Measurements from ENCODE around the gene MIEN1. TPM values are rescaled to one million over a fixed set of nuclear protein-coding genes. Genes with fewer than 3 reads are reported as not detected.
A peak's percentile ranks its signal among the peaks of the same experiment; 100 is the strongest.

The MIEN1 gene
- total and polyA plus RNA-seq, 2 of the 13 experiments (the other 11 are each of a cell fraction or from before 2014, with no cell fraction given): 40.6 to 56.6 TPM

DNA sequence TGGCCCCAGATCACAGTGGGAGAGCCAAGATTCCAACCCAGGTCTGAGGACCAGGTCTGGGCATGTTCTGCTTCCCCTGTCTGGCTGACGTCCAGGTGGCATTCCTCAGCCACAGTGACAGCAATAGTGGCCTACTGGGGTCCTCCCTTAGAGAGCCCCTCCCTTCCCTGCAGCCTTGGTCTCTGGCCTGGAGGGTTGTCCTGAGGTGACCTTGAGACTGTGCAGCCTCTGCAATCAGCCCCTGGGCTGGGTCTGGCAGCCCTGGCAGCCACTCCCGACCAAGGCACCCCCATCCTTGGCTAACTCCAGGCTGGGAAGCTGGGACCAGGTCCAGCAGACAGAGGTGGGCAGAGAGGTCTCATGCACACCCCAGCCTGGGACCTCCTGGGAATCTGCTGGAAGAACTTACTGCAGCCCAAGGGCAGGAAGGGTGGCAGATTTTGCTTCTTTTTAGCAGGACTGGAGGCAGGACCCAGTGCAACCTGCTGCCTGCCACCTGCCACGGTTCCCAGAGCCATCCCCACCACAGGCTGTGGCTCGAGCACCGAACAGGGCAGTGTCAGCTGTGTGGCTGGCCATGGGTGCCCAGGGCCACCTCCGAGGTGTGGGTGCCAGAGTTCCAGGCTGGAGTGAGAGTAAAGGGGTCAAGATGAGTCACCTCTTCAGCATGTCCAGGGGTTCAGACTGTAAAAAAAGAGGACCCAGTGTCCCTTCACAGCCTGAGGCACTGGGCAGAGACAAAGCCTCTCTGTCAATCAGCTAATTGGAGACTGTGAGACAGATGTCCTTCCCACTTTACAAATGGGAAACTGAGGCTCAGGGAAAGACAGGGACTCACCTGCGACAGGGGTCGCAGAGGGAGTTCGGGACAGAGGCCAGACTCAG, 20.0 kb upstream of the MIEN1 start (continued):
- TF ChIP-seq ZNF430 (CRISPR knock-in tag; IDR thresholded peaks at IDR 0.05) (0 out of 2 replicates have a peak, but pooled peaks have one; percentile 26), ZNF280D (CRISPR knock-in tag; IDR thresholded peaks at IDR 0.05) (0 out of 2 replicates have a peak, but pooled peaks have one; percentile 69), TEAD3 (CRISPR knock-in tag; optimal IDR thresholded peaks at IDR 0.05; ENCODE audit: borderline replicate concordance) (peak; percentile 83), ZXDC (CRISPR knock-in tag; IDR thresholded peaks at IDR 0.05) (peak; percentile 15; the same call in 1 of the 2 replicates), ESRRA (CRISPR knock-in tag; IDR thresholded peaks at IDR 0.05; ENCODE audit: low read depth) (peak; percentile 98), TFAP4 (IDR thresholded peaks at IDR 0.05; ENCODE audit: borderline replicate concordance, low read depth) (peak; percentile 19; the same call in 1 of the 2 replicates), IKZF4 (CRISPR knock-in tag; IDR thresholded peaks at IDR 0.05; ENCODE audit: borderline replicate concordance, low read depth, not compliant biosample characterization) (no peak), FOXC1 (CRISPR knock-in tag; IDR thresholded peaks at IDR 0.05; ENCODE audit: borderline replicate concordance) (peak; percentile 81)
- TF ChIP-seq, protein P1, sequence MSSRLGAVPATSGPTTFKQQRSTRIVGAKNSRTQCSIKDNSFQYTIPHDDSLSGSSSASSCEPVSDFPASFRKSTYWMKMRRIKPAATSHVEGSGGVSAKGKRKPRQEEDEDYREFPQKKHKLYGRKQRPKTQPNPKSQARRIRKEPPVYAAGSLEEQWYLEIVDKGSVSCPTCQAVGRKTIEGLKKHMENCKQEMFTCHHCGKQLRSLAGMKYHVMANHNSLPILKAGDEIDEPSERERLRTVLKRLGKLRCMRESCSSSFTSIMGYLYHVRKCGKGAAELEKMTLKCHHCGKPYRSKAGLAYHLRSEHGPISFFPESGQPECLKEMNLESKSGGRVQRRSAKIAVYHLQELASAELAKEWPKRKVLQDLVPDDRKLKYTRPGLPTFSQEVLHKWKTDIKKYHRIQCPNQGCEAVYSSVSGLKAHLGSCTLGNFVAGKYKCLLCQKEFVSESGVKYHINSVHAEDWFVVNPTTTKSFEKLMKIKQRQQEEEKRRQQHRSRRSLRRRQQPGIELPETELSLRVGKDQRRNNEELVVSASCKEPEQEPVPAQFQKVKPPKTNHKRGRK (CRISPR knock-in tag; IDR thresholded peaks at IDR 0.05): peak; percentile 20; the same call in 1 of the 2 replicates
- TF ChIP-seq, protein P2, sequence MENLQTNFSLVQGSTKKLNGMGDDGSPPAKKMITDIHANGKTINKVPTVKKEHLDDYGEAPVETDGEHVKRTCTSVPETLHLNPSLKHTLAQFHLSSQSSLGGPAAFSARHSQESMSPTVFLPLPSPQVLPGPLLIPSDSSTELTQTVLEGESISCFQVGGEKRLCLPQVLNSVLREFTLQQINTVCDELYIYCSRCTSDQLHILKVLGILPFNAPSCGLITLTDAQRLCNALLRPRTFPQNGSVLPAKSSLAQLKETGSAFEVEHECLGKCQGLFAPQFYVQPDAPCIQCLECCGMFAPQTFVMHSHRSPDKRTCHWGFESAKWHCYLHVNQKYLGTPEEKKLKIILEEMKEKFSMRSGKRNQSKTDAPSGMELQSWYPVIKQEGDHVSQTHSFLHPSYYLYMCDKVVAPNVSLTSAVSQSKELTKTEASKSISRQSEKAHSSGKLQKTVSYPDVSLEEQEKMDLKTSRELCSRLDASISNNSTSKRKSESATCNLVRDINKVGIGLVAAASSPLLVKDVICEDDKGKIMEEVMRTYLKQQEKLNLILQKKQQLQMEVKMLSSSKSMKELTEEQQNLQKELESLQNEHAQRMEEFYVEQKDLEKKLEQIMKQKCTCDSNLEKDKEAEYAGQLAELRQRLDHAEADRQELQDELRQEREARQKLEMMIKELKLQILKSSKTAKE (CRISPR knock-in tag; IDR thresholded peaks at IDR 0.05; ENCODE audit: borderline replicate concordance): 0 out of 2 replicates have a peak, but pooled peaks have one; percentile 33
- TF ChIP-seq, protein P3, sequence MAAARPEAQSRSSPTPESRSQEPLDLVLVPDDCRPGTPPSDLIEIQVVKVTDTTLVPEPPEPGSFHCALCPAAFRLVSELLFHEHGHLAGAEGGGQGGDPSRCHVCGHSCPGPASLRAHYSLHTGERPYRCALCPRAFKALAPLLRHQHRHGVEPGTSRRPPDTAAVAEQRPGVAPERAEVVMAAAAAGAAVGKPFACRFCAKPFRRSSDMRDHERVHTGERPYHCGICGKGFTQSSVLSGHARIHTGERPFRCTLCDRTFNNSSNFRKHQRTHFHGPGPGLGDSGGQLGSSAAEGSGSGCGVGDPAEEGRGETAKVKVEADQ (CRISPR knock-in tag; IDR thresholded peaks at IDR 0.05; ENCODE audit: borderline replicate concordance): peak; percentile 94; the same call in 1 of the 2 replicates

Data from HepG2 (cell line).